Mammary epithelial cell (primary cell): ENCODE data around the gene CPNE6.

Experiments
- CTCF ChIP-seq, 2 donors: IDR thresholded peaks in 1 of 2; conservative IDR thresholded peaks in 1 of 2; 2 replicates each; pipeline ENCODE4 v1.5.1; 2011 to 2012; ENCODE audit warnings: inconsistent platforms in 2 of 2, low read length in 2 of 2, mild to moderate bottlenecking in 2 of 2, control low read depth in 1 of 2, low read depth in 1 of 2; ENCODE audit not compliant: insufficient read depth in 1 of 2; ENCODE audit errors: extremely low read depth in 1 of 2
- EZH2 ChIP-seq: IDR thresholded peaks from 2 replicates; pipeline ENCODE4 v1.6.1; 2012; ENCODE audit warnings: low read length, inconsistent platforms, borderline replicate concordance

- TF ChIP-seq CTCF (conservative IDR thresholded peaks at IDR 0.05 in 1 of 2, IDR thresholded peaks at IDR 0.05 in 1 of 2; ENCODE audit: extremely low read depth in 1 of 2, insufficient read depth in 1 of 2, low read depth in 1 of 2, low read length in 2 of 2) = no peak
- no peak for TF ChIP-seq EZH2
Measured at GRCh38 chr14:24070285-24071143, 848 bp upstream of the CPNE6 start.
